Gastroesophageal sphincter (tissue), 4 donors: ENCODE results near the gene LDLRAP1. TPM values are rescaled to one million over a fixed set of nuclear protein-coding genes. Genes with fewer than 3 reads are reported as not detected.
"Not testable (repeated sequence)": the region's sequence is repeated elsewhere in the genome, so short reads cannot be mapped to it uniquely, and the experiment has no call there.

Source experiments
- ATAC-seq: fragments of 150-250 bp; one replicate; pipeline ENCODE4 v1.9.1; 2016; ENCODE audit warnings: mild to moderate bottlenecking, moderate library complexity
- H3K27ac ChIP-seq, 4 donors: fragments of 200-600 bp; sonication (generic) in 3 of 4; 1 replicate in 3 of 4; 2 replicates in 1 of 4; pipeline ENCODE4 v1.5.1; 2016 to 2019
- H3K27me3 ChIP-seq: fragments of 200-600 bp; sonication (generic); one replicate; pipeline ENCODE4 v1.5.1; 2019
- H3K36me3 ChIP-seq, 2 donors: fragments of 200-600 bp; sonication (generic); one replicate each; pipeline ENCODE4 v1.5.1; 2019; ENCODE audit warnings: control low read depth in 1 of 2
- H3K4me1 ChIP-seq, 3 donors: fragments of 200-600 bp; sonication (generic); 1 replicate in 2 of 3; 2 replicates in 1 of 3; pipeline ENCODE4 v1.5.1; 2016 to 2019; ENCODE audit warnings: control low read depth in 2 of 3
- H3K4me3 ChIP-seq, 2 donors: fragments of 200-600 bp; sonication (generic); one replicate each; pipeline ENCODE4 v1.5.1; 2019; ENCODE audit warnings: mild to moderate bottlenecking in 1 of 2, moderate library complexity in 1 of 2
- H3K9me3 ChIP-seq, 3 donors: fragments of 200-600 bp; sonication (generic); one replicate each; pipeline ENCODE4 v1.5.1; 2017 to 2019; ENCODE audit warnings: control low read depth in 2 of 3
- EP300 ChIP-seq: sonication (generic); formaldehyde crosslinking; IDR thresholded peaks from one replicate; pipeline ENCODE4 v1.6.1; 2017; ENCODE audit warnings: antibody characterized with exemption, mild to moderate bottlenecking
- POLR2A ChIP-seq, 2 donors: fragments of 450-650 bp; IDR thresholded peaks; one replicate each; pipeline ENCODE4 v1.6.1; 2017; ENCODE audit warnings: antibody characterized with exemption in 2 of 2, mild to moderate bottlenecking in 2 of 2, moderate library complexity in 1 of 2
- POLR2AphosphoS5 ChIP-seq: sonication (generic); formaldehyde crosslinking; IDR thresholded peaks from one replicate; pipeline ENCODE4 v1.6.1; 2017; ENCODE audit warnings: antibody characterized with exemption
- WGBS, 2 donors: methylation state at CpG; one replicate each; pipeline ENCODE4 v1.1.5; 2018; ENCODE audit warnings: low coverage in 1 of 2; 5-methylcytosine and 5-hydroxymethylcytosine counted together
- total RNA-seq, 4 donors: library from RNA; depleted of rRNA; stranded (reverse); fragments of >200 nt; gene quantifications; one replicate each; pipeline ENCODE4 v1.1.0, GENCODE V29; 2016
- TF ChIP-seq, protein P1 (sequence below), 4 experiments: fragments of 200-600 bp in 2 of 4; fragments of 450-650 bp in 2 of 4; sonication (generic) in 1 of 4; IDR thresholded peaks; one replicate each; pipeline ENCODE4 v1.5.1; 2017 to 2019; ENCODE audit warnings: antibody characterized with exemption in 4 of 4, mild to moderate bottlenecking in 2 of 4, moderate library complexity in 2 of 4

Gene LDLRAP1
- total RNA-seq, 4 donors from 2014 or later = 13.6 to 21.3 (median 17.2) TPM

GRCh38 chr1:25580927-25581326 lies 37.5 kb downstream of the LDLRAP1 start:
- no CpG with 5 or more reads among the region's 6 CpGs for WGBS, 2 donors
- H3K4me3 ChIP-seq = no peak overlapping the region
- H3K4me1 ChIP-seq = peaks cover 0 to 6% (median 0%) of the 10 kb centered on the region in 3 donors
- no peak overlapping the region for H3K27ac ChIP-seq
- TF ChIP-seq, protein P1, sequence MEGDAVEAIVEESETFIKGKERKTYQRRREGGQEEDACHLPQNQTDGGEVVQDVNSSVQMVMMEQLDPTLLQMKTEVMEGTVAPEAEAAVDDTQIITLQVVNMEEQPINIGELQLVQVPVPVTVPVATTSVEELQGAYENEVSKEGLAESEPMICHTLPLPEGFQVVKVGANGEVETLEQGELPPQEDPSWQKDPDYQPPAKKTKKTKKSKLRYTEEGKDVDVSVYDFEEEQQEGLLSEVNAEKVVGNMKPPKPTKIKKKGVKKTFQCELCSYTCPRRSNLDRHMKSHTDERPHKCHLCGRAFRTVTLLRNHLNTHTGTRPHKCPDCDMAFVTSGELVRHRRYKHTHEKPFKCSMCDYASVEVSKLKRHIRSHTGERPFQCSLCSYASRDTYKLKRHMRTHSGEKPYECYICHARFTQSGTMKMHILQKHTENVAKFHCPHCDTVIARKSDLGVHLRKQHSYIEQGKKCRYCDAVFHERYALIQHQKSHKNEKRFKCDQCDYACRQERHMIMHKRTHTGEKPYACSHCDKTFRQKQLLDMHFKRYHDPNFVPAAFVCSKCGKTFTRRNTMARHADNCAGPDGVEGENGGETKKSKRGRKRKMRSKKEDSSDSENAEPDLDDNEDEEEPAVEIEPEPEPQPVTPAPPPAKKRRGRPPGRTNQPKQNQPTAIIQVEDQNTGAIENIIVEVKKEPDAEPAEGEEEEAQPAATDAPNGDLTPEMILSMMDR (IDR thresholded peaks at IDR 0.05) = no peak
- TF ChIP-seq EP300 (no peak), POLR2AphosphoS5 (no peak), POLR2A (IDR thresholded peaks at IDR 0.05) (no peak)
- no peaks in the 10 kb centered on the region for H3K36me3 ChIP-seq
- H3K27me3 ChIP-seq = no peaks in the 10 kb centered on the region
- H3K9me3 ChIP-seq = no peaks in the 10 kb centered on the region
- no peak for ATAC-seq

DNA sequence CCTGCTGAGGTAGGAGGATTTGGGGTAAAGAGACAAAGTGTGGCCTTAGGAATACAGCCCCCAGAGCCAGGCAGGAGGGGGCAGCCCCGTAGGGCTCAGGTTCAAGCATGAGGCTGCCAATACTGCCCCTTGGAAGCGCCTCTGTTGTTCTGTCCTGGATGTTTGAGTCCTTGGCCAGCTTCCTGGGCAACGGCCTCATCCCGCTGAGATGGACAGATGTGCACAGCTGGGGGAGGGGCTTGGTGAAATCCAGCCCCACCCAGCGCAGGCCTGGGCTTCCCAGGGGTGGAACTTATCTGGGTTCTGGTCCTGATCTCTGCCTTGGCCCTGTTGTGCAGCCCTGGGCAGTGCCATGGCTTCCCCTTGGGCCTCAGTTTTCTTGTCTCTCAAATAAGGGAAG lies 38.4 kb downstream of the LDLRAP1 start:
- 60% methylated on average over 2 of the region's 5 CpGs; no CpG with 5 or more reads in 1 of the 2 donors for WGBS, 2 donors

DNA sequence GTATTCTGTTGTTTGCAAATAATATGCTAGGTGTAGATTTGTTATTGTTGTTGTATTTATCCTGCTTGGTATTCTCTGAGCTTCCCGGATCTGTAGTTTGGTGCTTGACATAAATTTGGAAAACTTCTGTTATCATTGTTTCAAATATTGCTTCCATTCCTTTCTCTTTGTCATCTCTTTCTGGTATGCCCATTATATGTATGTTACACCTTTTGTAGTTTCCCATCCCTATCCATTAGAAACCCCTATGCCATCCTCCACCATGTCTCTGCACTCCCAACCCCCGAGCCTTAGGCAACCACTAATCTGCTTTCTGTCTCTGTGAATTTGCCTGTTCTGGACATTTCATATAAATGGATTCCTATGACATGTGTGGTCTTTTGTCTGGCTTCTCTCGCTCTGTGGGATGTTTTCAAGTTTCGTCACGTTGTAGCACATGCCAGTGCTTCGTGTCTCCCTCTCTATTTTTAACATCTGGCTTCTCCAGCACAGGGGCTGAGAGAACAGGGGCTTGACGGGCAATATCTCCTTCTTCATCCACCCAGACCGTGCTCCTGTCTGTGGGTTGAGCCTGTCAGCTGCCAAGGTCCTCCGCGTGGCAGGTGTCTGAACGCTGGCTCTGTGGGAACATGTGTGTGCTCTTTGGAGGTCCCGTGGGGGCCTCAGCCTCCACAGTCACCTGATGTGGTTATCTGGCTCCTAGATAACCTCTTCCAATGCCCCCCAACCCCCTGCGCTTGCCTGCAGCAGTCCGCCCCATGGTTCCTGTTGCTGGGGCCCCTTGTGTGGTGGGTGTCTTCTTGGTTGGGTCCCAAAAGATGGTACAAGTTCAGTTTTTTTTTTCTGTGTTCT lies 40.3 kb downstream of the LDLRAP1 start:
- TF ChIP-seq, protein P1 (IDR thresholded peaks at IDR 0.05) = no peak
- no peak for TF ChIP-seq POLR2A (IDR thresholded peaks at IDR 0.05)
- TF ChIP-seq EP300 = no peak
- no peak for TF ChIP-seq POLR2AphosphoS5
- Histone ChIP-seq H3K4me3 (no peak overlapping the region), H3K27ac (no peak overlapping the region), H3K27me3 (no peaks in the 10 kb centered on the region), H3K9me3 (no peaks in the 10 kb centered on the region), H3K4me1 (peaks cover 0 to 6% (median 0%) of the 10 kb centered on the region in 3 donors), H3K36me3 (no peaks in the 10 kb centered on the region)
- 81 to 85% methylated on average over 10 of the region's 14 CpGs for WGBS, 2 donors
- no peak for ATAC-seq

More for the DNA sequence above, 38.4 kb downstream of the LDLRAP1 start:
- no peaks in the 10 kb centered on the region for H3K27me3 ChIP-seq
- peaks cover 0 to 6% (median 0%) of the 10 kb centered on the region in 3 donors for H3K4me1 ChIP-seq
- no peak for TF ChIP-seq POLR2A (IDR thresholded peaks at IDR 0.05)
- no peak for TF ChIP-seq EP300
- no peak for TF ChIP-seq POLR2AphosphoS5
- TF ChIP-seq, protein P1 (IDR thresholded peaks at IDR 0.05) = no peak
- no peaks in the 10 kb centered on the region for H3K9me3 ChIP-seq
- no peak overlapping the region for H3K4me3 ChIP-seq
- no peak overlapping the region for H3K27ac ChIP-seq
- H3K36me3 ChIP-seq = no peaks in the 10 kb centered on the region
- ATAC-seq = no peak

- no CpG with 5 or more reads among the region's 16 CpGs for WGBS, 2 donors
- H3K27ac ChIP-seq = no peak overlapping the region
- no peaks in the 10 kb centered on the region for H3K36me3 ChIP-seq
- TF ChIP-seq, protein P1 (IDR thresholded peaks at IDR 0.05) = no peak
- TF ChIP-seq POLR2AphosphoS5 (no peak), EP300 (no peak), POLR2A (IDR thresholded peaks at IDR 0.05) (no peak)
- H3K27me3 ChIP-seq = no peaks in the 10 kb centered on the region
- ATAC-seq = no peak
- H3K4me3 ChIP-seq = no peak overlapping the region
- H3K9me3 ChIP-seq = no peaks in the 10 kb centered on the region
- H3K4me1 ChIP-seq = peaks cover 0 to 20% (median 7%) of the 10 kb centered on the region in 3 donors
Measured at GRCh38 chr1:25586181-25586588, 42.8 kb downstream of the LDLRAP1 start.

- Histone ChIP-seq H3K27ac (no peak overlapping the region), H3K27me3 (no peaks in the 10 kb centered on the region), H3K9me3 (no peaks in the 10 kb centered on the region), H3K4me1 (peaks cover 0 to 23% (median 7%) of the 10 kb centered on the region in 3 donors), H3K36me3 (no peaks in the 10 kb centered on the region), H3K4me3 (no peak overlapping the region)
- WGBS, 2 donors = 79 to 90% methylated on average over 2 to 8 of the region's 8 CpGs
- ATAC-seq = no peak
- TF ChIP-seq, protein P1 (IDR thresholded peaks at IDR 0.05) = no peak
- TF ChIP-seq EP300 (no peak), POLR2A (IDR thresholded peaks at IDR 0.05) (no peak), POLR2AphosphoS5 (no peak)
Measured at GRCh38 chr1:25587290-25587689, 43.9 kb downstream of the LDLRAP1 start.

- peaks cover 0 to 23% (median 7%) of the 10 kb centered on the region in 3 donors for H3K4me1 ChIP-seq
- H3K27ac ChIP-seq, H3K36me3 ChIP-seq, H3K9me3 ChIP-seq, H3K27me3 ChIP-seq, ATAC-seq, H3K4me3 ChIP-seq: not testable (repeated sequence)
- WGBS, 2 donors = 79 to 82% methylated on average over 3 to 7 of the region's 7 CpGs
Measured at GRCh38 chr1:25588224-25588623, 44.8 kb downstream of the LDLRAP1 start.

- Histone ChIP-seq H3K4me1 (peaks cover 0 to 23% (median 7%) of the 10 kb centered on the region in 3 donors), H3K27ac (peak overlapping the region in 1 of 4 donors; percentile 70)
- H3K36me3 ChIP-seq, H3K4me3 ChIP-seq, H3K9me3 ChIP-seq, ATAC-seq, H3K27me3 ChIP-seq: not testable (repeated sequence)
- WGBS, 2 donors = 90 to 98% methylated on average over 4 to 5 of the region's 13 CpGs
Measured at GRCh38 chr1:25588786-25589185, 45.4 kb downstream of the LDLRAP1 start.
